Fibroblast of lung (primary cell): ENCODE measurements around the gene PIK3R4. TPM values are rescaled to one million over a fixed set of nuclear protein-coding genes. Genes with fewer than 3 reads are reported as not detected.

ENCODE experiments used
- DNase-seq, 2 donors: peaks; one replicate each; pipeline versions ENCODE4 v3.0.0 to v3.0.0-alpha.2; 2010; ENCODE audit warnings: low read depth in 2 of 2
- H2AFZ ChIP-seq: 2 replicates; pipeline ENCODE4 v1.5.1; 2012; ENCODE audit warnings: low read length, control low read depth, inconsistent platforms
- H3K27ac ChIP-seq: 2 replicates; pipeline ENCODE4 v1.5.1; 2011; ENCODE audit warnings: low read length, control low read depth; ENCODE audit not compliant: insufficient read depth
- H3K27me3 ChIP-seq: 2 replicates; pipeline ENCODE4 v1.5.1; 2011; ENCODE audit warnings: mild to moderate bottlenecking, low read length; ENCODE audit not compliant: control insufficient read depth, insufficient read depth
- H3K36me3 ChIP-seq: 2 replicates; pipeline ENCODE4 v1.5.1; 2011; ENCODE audit warnings: low read length; ENCODE audit not compliant: control insufficient read depth, insufficient read depth
- H3K4me1 ChIP-seq: 2 replicates; pipeline ENCODE4 v1.5.1; 2011; ENCODE audit warnings: low read length; ENCODE audit not compliant: control insufficient read depth, insufficient read depth; ENCODE audit errors: extremely low read depth
- H3K4me2 ChIP-seq: 2 replicates; pipeline ENCODE4 v1.5.1; 2011; ENCODE audit warnings: low read length, control low read depth; ENCODE audit not compliant: insufficient read depth; ENCODE audit errors: extremely low read depth
- H3K4me3 ChIP-seq, 4 experiments: fragments of 200-600 bp in 1 of 4; sonication (generic) in 1 of 4; replicated peaks in 1 of 4; 2 replicates each; pipeline ENCODE4 v1.5.1; 2011 to 2016; ENCODE audit warnings: low read length in 4 of 4, low read depth in 3 of 4, mild to moderate bottlenecking in 3 of 4, control low read depth in 2 of 4, inconsistent platforms in 1 of 4, mixed read lengths in 1 of 4; ENCODE audit not compliant: insufficient read depth in 1 of 4; ENCODE audit errors: control extremely low read depth in 1 of 4
- H3K79me2 ChIP-seq: 2 replicates; pipeline ENCODE4 v1.5.1; 2012; ENCODE audit warnings: mild to moderate bottlenecking, low read length, inconsistent platforms; ENCODE audit not compliant: control insufficient read depth, insufficient read depth
- H3K9ac ChIP-seq: 2 replicates; pipeline ENCODE4 v1.5.1; 2011; ENCODE audit warnings: mild to moderate bottlenecking, low read length, control low read depth; ENCODE audit not compliant: insufficient read depth
- H3K9me3 ChIP-seq: 2 replicates; pipeline ENCODE4 v1.5.1; 2012; ENCODE audit warnings: low read depth, low read length; ENCODE audit not compliant: control insufficient read depth, insufficient read depth
- H4K20me1 ChIP-seq: 2 replicates; pipeline ENCODE4 v1.5.1; 2011; ENCODE audit warnings: low read length; ENCODE audit not compliant: control insufficient read depth, insufficient read depth; ENCODE audit errors: extremely low read depth
- CTCF ChIP-seq, 2 donors: IDR thresholded peaks in 1 of 2; conservative IDR thresholded peaks in 1 of 2; 1 replicate in 1 of 2; 2 replicates in 1 of 2; pipeline ENCODE4 v1.5.1; 2011 to 2012; ENCODE audit warnings: low read length in 2 of 2, control low read depth in 1 of 2, inconsistent platforms in 1 of 2, low read depth in 1 of 2, mild to moderate bottlenecking in 1 of 2
- EZH2 ChIP-seq: IDR thresholded peaks from 2 replicates; pipeline ENCODE4 v1.5.1; 2012; ENCODE audit warnings: low read length, control low read depth, mild to moderate bottlenecking; ENCODE audit errors: missing control alignments
- polyA plus RNA-seq, 2 donors: library from polyadenylated mRNA; depleted of rRNA in 1 of 2; stranded (reverse) in 1 of 2; unstranded in 1 of 2; fragments of >200 nt; gene quantifications; 2 replicates each; pipeline ENCODE4 v1.2.1, GENCODE V29; 2011 to 2012; ENCODE audit warnings: missing spikeins in 1 of 2
- total RNA-seq: library from RNA; depleted of rRNA; stranded (reverse); fragments of >200 nt; gene quantifications from 2 replicates; pipeline ENCODE4 v1.2.1, GENCODE V29; 2014

The PIK3R4 gene
- total and polyA plus RNA-seq, 2 donors (not counting 1 experiment from before 2014, with no cell fraction given), result 33.4 to 44.6 TPM

DNA sequence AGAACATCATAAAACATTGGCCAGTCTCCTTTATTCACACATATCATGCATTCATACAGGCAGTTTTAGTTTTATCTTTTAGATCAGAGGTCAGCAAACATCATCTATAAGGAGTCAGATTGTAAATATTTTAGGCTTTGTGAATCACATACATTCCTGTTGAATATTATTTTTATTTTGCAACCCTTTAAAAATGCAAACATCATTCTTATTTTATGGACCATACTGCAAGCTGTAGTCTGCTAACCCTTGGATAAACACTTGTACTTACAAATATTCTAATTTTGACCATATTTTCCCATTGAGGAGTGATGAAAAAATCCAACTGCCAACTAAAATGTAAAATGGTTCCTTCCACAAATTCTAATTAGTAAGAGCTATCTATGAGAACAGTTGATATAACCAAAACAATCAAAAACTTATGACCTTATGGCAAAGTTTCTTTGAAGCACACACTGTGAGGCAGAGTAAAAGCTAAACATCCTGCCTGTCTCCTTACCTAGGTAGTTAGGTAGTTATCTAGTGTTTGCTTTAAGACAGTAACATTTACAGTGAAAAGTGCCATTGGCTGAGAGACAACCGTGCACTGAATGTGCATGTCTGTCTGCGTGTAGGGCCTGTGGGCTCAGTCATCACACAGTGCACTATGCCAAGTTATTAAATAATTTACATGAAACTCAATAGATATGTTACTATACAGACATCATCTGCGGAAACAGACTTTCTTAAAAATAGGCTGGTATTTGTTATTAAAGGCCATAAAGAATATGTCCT lies 57.7 kb downstream of the PIK3R4 start:
- no peak overlapping the region for H3K4me2 ChIP-seq
- no peak overlapping the region for H3K4me3 ChIP-seq
- TF ChIP-seq CTCF (conservative IDR thresholded peaks at IDR 0.05 in 1 of 2, IDR thresholded peaks at IDR 0.05 in 1 of 2; ENCODE audit: low read depth in 1 of 2, low read length in 2 of 2) (no peak), EZH2 (no peak)
- H2AFZ ChIP-seq, result no peak overlapping the region
- H4K20me1 ChIP-seq, result no peaks in the 10 kb centered on the region
- H3K79me2 ChIP-seq, result no peaks in the 10 kb centered on the region
- DNase-seq, result no peak
- H3K27me3 ChIP-seq, result no peaks in the 10 kb centered on the region
- H3K27ac ChIP-seq, result no peak overlapping the region
- no peaks in the 10 kb centered on the region for H3K4me1 ChIP-seq
- no peaks in the 10 kb centered on the region for H3K9me3 ChIP-seq
- no peak overlapping the region for H3K9ac ChIP-seq
- H3K36me3 ChIP-seq, result no peaks in the 10 kb centered on the region

DNA sequence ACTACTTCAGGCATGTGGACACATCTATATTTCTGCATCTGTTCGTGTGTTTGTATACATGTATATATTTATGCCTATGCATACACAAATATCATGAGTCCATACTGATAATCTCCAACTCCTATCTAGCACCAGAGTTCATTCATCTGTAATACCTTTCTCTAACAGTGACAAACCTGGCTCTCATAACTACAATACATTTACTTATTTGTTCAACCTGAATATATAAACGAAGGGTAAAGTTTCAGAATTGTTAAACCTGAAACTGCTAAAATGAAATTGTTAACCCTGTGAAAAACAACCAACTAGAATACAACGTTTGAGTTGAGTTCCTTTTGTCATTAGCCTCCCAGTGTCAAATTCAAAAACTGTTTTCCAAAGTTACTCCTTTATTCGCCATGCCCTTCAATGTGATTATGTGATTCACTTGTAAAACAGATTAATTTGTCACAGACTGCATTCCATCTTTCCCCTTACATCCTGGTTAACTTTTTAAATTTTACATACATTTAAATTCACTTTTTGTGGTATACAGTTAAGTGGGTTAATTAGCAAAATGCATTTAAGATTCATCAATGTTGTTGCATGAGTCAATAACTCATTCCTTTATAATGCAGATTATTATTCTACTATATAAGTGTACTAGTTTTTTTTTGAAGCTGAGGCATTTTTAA lies 58.5 kb downstream of the PIK3R4 start:
- Histone ChIP-seq H4K20me1 (no peaks in the 10 kb centered on the region), H3K36me3 (peaks cover 2% of the 10 kb centered on the region), H3K79me2 (no peaks in the 10 kb centered on the region), H3K9ac (no peak overlapping the region), H3K27ac (no peak overlapping the region), H2AFZ (no peak overlapping the region), H3K27me3 (no peaks in the 10 kb centered on the region), H3K4me3 (no peak overlapping the region), H3K4me2 (no peak overlapping the region), H3K9me3 (no peaks in the 10 kb centered on the region), H3K4me1 (no peaks in the 10 kb centered on the region)
- no peak for DNase-seq
- no peak for TF ChIP-seq EZH2
- TF ChIP-seq CTCF (conservative IDR thresholded peaks at IDR 0.05 in 1 of 2, IDR thresholded peaks at IDR 0.05 in 1 of 2; ENCODE audit: low read depth in 1 of 2, low read length in 2 of 2), result no peak

- Histone ChIP-seq H3K4me1 (no peaks in the 10 kb centered on the region), H2AFZ (no peak overlapping the region), H3K4me3 (no peak overlapping the region), H3K27ac (no peak overlapping the region), H3K4me2 (no peak overlapping the region), H3K79me2 (no peaks in the 10 kb centered on the region), H3K9me3 (no peaks in the 10 kb centered on the region), H3K36me3 (peaks cover 2% of the 10 kb centered on the region), H4K20me1 (no peaks in the 10 kb centered on the region), H3K27me3 (no peaks in the 10 kb centered on the region), H3K9ac (no peak overlapping the region)
- TF ChIP-seq EZH2, result no peak
- no peak for TF ChIP-seq CTCF (conservative IDR thresholded peaks at IDR 0.05 in 1 of 2, IDR thresholded peaks at IDR 0.05 in 1 of 2; ENCODE audit: low read depth in 1 of 2, low read length in 2 of 2)
- peak in 1 of 2 donors; percentile 45 for DNase-seq
Observed at GRCh38 chr3:130687327-130687726, 59.3 kb downstream of the PIK3R4 start.
